GF-D8 (cell line): ENCODE data around the gene CGB5.
A peak's percentile ranks its signal among the peaks of the same experiment; 100 is the strongest.
"Not testable (repeated sequence)": the region's sequence is repeated elsewhere in the genome, so short reads cannot be mapped to it uniquely, and the experiment has no call there.

Source experiments
- DNase-seq: peaks from one replicate; lab custom pipeline; 2025; lab: John Stamatoyannopoulos, UW

Gene CGB5

GRCh38 chr19:49057636-49058234, 14.1 kb downstream of the CGB5 start, which contains the start of gene CGB7:
Gene CGB7, minus strand, starts transcription at chr19:49057749. Its CDS starts 2,374 bp downstream, at chr19:49055375.
- DNase-seq = no peak

- DNase-seq = no peak
Measured at GRCh38 chr19:49058562-49058961, 14.9 kb downstream of the CGB5 start.

GRCh38 chr19:49059053-49059452, 15.4 kb downstream of the CGB5 start:
- DNase-seq = no peak

- DNase-seq = no peak
Measured at GRCh38 chr19:49061000-49061399, 17.4 kb downstream of the CGB5 start.

- no peak for DNase-seq
Measured at GRCh38 chr19:49061445-49061844, 17.8 kb downstream of the CGB5 start.

- no peak for DNase-seq
Measured at GRCh38 chr19:49064029-49064629, 20.5 kb downstream of the CGB5 start.

- no peak for DNase-seq
Measured at GRCh38 chr19:49064768-49065611, 21.3 kb downstream of the CGB5 start, which contains the start of gene NTF4. Gene NTF4, minus strand, starts transcription at chr19:49064818. Its CDS starts 2,821 bp downstream, at chr19:49061997.

GRCh38 chr19:49065905-49066512, 22.4 kb downstream of the CGB5 start:
- DNase-seq = no peak

GRCh38 chr19:49067554-49067953, 23.9 kb downstream of the CGB5 start:
- no peak for DNase-seq

GRCh38 chr19:49069026-49069425, 25.4 kb downstream of the CGB5 start:
- DNase-seq = no peak

- DNase-seq = no peak
Measured at GRCh38 chr19:49070416-49070815, 26.8 kb downstream of the CGB5 start.

GRCh38 chr19:49071860-49072547, 28.4 kb downstream of the CGB5 start:
- DNase-seq = no peak

GRCh38 chr19:49073514-49074378, 30.1 kb downstream of the CGB5 start:
- no peak for DNase-seq

- DNase-seq = not testable (repeated sequence)
Measured at GRCh38 chr19:49074869-49075268, 31.2 kb downstream of the CGB5 start.

- no peak for DNase-seq
Measured at GRCh38 chr19:49080392-49080791, 36.7 kb downstream of the CGB5 start.

GRCh38 chr19:49081273-49081672, 37.6 kb downstream of the CGB5 start:
- no peak for DNase-seq

- no peak for DNase-seq
Measured at GRCh38 chr19:49084206-49085019, 40.8 kb downstream of the CGB5 start.

GRCh38 chr19:49085020-49085867, 41.6 kb downstream of the CGB5 start, which contains the start of gene SNRNP70:
Gene SNRNP70, plus strand, starts transcription at chr19:49085451. Its CDS starts 964 bp downstream, at chr19:49086415.
- peak; percentile 96 for DNase-seq

GRCh38 chr19:49085868-49086232, 42.2 kb downstream of the CGB5 start:
- DNase-seq = no peak
